LNCaP clone FGC (cell line): ENCODE data around the gene LRRC3B.

Source experiments
- DNase-seq: peaks from one replicate; pipeline ENCODE4 v3.0.0-alpha.2; 2011; ENCODE audit warnings: low read depth
- H3K4me3 ChIP-seq: 2 replicates; pipeline ENCODE4 v1.5.1; 2011; ENCODE audit warnings: mild to moderate bottlenecking, low read depth, low read length, control low read depth
- CTCF ChIP-seq: IDR thresholded peaks from 2 replicates; pipeline ENCODE4 v1.5.1; 2012; ENCODE audit warnings: mild to moderate bottlenecking; ENCODE audit not compliant: control insufficient read depth, insufficient read depth; ENCODE audit errors: extremely low read depth

LRRC3B gene

DNA sequence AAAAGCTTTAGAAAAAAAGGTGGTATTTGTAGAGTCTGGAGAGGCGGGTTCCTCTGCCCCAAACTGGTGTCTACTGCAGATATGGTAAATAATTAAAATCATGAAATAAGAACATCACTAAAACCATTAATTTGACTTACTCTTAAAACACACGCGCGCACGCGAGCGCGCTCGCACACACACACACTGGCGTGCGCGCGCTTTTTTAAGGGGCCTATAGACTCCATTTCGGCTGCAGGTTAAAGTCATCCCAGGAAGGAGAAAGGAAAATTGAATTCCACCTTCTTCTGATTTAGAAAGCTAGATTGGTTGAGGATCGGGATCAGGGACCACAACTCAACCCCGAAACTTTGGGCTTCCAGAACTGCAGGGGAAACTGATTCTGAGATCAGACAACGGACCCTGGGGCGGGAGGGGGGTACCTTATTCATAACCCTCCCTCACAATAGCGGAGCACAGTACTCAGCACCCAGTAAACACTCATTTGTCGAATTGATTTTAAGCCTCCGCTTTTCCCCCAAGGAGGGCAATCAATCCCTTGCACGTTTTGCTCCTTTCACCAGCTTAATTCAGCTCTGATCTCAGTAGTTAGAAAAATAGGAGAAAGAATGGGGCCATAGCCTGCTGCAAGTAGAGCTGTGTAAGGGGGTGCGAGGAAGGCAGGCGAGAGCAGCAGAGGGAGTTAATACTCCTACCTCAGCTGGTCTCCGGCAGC is 509 bp upstream of the LRRC3B start:
- no peak for TF ChIP-seq CTCF
- DNase-seq, result no peak
- no peak overlapping the region for H3K4me3 ChIP-seq

DNA sequence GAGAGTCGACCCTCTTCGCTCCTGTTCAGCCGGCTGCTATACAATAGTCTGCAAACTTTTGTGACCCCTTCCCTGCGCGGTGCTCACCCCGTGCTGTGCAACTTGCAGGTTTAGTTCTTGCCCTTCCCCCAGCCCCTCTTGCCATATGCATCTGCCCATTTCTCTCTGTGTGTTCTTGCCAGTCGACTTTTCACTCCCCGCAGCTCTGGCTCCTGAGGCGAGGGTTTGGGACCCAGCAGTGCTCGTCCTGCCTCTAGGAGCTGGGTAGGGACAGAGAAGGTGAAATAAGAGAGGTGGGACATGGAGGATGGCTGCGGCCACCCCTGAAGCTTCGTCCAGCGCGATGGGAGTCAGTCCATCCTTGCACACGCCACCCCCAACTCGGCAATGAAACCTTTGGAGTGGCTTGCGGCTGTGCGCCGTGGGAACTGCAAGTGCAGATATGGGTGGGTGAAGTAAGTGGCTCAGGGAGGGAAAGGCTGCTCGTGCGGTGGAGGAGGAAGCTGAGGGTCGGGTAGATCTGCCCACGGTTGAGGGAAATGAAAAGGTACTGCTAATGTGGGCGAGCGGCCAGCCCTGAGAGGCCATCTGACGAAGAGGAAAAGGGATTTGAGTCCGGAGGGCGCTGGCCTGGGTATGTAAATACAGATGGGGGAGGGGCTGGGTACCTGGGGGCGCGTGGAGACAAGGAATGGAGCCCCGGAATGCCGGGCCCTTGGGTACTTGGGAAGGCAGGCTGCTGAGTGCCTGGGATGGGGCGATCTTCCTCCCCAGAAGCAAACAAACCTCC is 1.0 kb downstream of the LRRC3B start:
- no peak overlapping the region for H3K4me3 ChIP-seq
- TF ChIP-seq CTCF, result no peak
- no peak for DNase-seq

DNA sequence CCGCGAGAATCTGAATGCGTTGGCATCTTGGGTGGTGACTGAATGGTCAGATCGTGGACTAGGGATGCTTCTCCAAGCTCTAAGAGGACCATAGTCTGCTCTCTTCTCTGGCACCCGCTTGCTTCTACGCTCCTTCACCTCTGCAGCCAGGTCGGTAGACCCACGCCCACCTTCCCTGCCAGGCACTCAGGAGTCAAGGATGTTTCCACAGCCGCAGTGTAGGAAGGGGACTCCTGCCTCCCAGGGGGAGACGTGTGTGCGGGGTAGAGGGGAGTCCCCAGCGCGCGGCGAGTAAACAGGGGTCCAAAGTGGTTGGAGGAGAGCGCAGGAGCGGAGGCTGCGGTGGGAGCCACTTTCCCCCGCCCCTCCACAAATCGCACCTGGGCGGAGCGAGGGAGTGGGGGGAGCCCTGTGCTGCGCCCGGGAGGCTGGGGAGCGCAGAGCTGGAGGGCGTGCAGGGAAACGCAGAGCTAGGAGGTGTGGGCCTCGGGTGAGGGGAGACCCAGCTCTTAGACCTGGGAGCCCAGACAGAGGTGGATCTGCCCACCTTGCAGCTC is 1.7 kb downstream of the LRRC3B start:
- H3K4me3 ChIP-seq, result no peak overlapping the region
- no peak for DNase-seq
- TF ChIP-seq CTCF, result no peak

DNA sequence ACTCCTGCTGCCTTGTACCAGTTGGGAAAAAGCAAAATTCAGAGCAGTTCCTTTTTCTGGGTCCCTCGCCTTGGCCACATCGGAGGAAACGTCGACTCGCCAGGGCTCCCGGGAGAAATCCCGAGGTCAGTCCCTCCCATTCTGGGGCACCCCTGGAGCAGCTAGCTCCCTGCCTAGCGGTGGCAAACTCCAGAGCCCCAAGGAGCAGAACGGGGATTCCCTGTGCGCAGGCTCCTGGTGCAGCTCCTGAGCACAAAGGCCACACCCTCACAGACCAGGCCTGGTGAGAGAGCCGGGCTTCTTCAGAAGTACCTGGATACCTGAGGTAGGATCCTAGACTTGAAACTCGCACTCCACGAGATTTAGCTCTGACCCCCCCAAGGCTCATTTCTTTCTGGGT is 2.6 kb downstream of the LRRC3B start:
- TF ChIP-seq CTCF, result no peak
- H3K4me3 ChIP-seq, result no peak overlapping the region
- DNase-seq, result no peak

- no peak overlapping the region for H3K4me3 ChIP-seq
- DNase-seq, result no peak
- no peak for TF ChIP-seq CTCF
These were observed 4.5 kb downstream of the LRRC3B start for GRCh38 chr3:26627080-26627479.

- DNase-seq, result no peak
- TF ChIP-seq CTCF, result no peak
- no peak overlapping the region for H3K4me3 ChIP-seq
These were observed 6.3 kb downstream of the LRRC3B start for GRCh38 chr3:26628915-26629314.
